SK-N-SH treated with all-trans-retinoic acid at 6 μM for 48 hours (cell line): ENCODE data around the gene AMZ2.
A peak's percentile ranks its signal among the peaks of the same experiment; 100 is the strongest.

Experiments used
- ARNTL ChIP-seq: fragments of 450-650 bp; formaldehyde crosslinking; IDR thresholded peaks from 2 replicates; pipeline ENCODE4 v1.5.0; 2020; ENCODE audit warnings: low read depth, mild to moderate bottlenecking, moderate library complexity, borderline replicate concordance
- CSRNP3 ChIP-seq: fragments of 250-450 bp; sonication (Bioruptor Pico); IDR thresholded peaks from 2 replicates; pipeline ENCODE4 v1.5.1; 2021; ENCODE audit warnings: mild to moderate bottlenecking, moderate library complexity
- ISL1 ChIP-seq: fragments of 250-450 bp; sonication (Bioruptor Pico); IDR thresholded peaks from 2 replicates; pipeline ENCODE4 v2.1.2; 2022; ENCODE audit warnings: mild to moderate bottlenecking, moderate library complexity
- OSR1 ChIP-seq: fragments of 250-450 bp; sonication (Bioruptor Pico); IDR thresholded peaks from 2 replicates; pipeline ENCODE4 v1.8.0; 2022; ENCODE audit warnings: moderate library complexity, mild to moderate bottlenecking, inconsistent platforms
- PPARA ChIP-seq: fragments of 250-450 bp; sonication (Bioruptor Pico); IDR thresholded peaks from 2 replicates; pipeline ENCODE4 v1.5.0; 2020; ENCODE audit warnings: mild to moderate bottlenecking, borderline replicate concordance
- RARB ChIP-seq: fragments of 250-450 bp; sonication (Bioruptor Pico); IDR thresholded peaks from 2 replicates; pipeline ENCODE4 v1.8.0; 2021; ENCODE audit warnings: mild to moderate bottlenecking, moderate library complexity
- SNAI2 ChIP-seq: fragments of 250-450 bp; sonication (Bioruptor Pico); IDR thresholded peaks from 2 replicates; pipeline ENCODE4 v1.5.0; 2020; ENCODE audit warnings: mild to moderate bottlenecking, moderate library complexity
- TCF4 ChIP-seq: fragments of 250-450 bp; sonication (Bioruptor Pico); IDR thresholded peaks from 2 replicates; pipeline ENCODE4 v1.8.0; 2021; ENCODE audit warnings: mild to moderate bottlenecking, moderate library complexity, borderline replicate concordance
- ZFP3 ChIP-seq: fragments of 250-450 bp; sonication (Bioruptor Pico); IDR thresholded peaks from 2 replicates; pipeline ENCODE4 v1.5.0; 2020; ENCODE audit warnings: mild to moderate bottlenecking, moderate library complexity
- ZFP30 ChIP-seq: fragments of 450-650 bp; formaldehyde crosslinking; IDR thresholded peaks from 2 replicates; pipeline ENCODE4 v1.5.0; 2022; ENCODE audit warnings: mild to moderate bottlenecking, moderate library complexity
- ZNF8 ChIP-seq: fragments of 450-650 bp; formaldehyde crosslinking; IDR thresholded peaks from 2 replicates; pipeline ENCODE4 v1.5.0; 2020; ENCODE audit warnings: mild to moderate bottlenecking, moderate library complexity
- TF ChIP-seq, protein P1 (sequence below): fragments of 250-450 bp; sonication (Bioruptor Pico); IDR thresholded peaks from 2 replicates; pipeline ENCODE4 v1.8.0; 2021; ENCODE audit warnings: low read depth, mild to moderate bottlenecking, moderate library complexity, borderline replicate concordance
- TF ChIP-seq, protein P2 (sequence below): fragments of 250-450 bp; sonication (Bioruptor Pico); IDR thresholded peaks from 2 replicates; pipeline ENCODE4 v1.5.0; 2020; ENCODE audit warnings: mild to moderate bottlenecking, moderate library complexity
- TF ChIP-seq, protein P3 (sequence below): fragments of 250-450 bp; sonication (Bioruptor Pico); IDR thresholded peaks from 2 replicates; pipeline ENCODE4 v1.8.0; 2020; ENCODE audit warnings: mild to moderate bottlenecking, moderate library complexity, borderline replicate concordance

- TF ChIP-seq, protein P1, sequence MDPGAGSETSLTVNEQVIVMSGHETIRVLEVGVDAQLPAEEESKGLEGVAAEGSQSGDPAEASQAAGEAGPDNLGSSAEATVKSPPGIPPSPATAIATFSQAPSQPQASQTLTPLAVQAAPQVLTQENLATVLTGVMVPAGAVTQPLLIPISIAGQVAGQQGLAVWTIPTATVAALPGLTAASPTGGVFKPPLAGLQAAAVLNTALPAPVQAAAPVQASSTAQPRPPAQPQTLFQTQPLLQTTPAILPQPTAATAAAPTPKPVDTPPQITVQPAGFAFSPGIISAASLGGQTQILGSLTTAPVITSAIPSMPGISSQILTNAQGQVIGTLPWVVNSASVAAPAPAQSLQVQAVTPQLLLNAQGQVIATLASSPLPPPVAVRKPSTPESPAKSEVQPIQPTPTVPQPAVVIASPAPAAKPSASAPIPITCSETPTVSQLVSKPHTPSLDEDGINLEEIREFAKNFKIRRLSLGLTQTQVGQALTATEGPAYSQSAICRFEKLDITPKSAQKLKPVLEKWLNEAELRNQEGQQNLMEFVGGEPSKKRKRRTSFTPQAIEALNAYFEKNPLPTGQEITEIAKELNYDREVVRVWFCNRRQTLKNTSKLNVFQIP (CRISPR knock-in tag) = no peak
- TF ChIP-seq ZFP30 (CRISPR knock-in tag) = no peak
- no peak for TF ChIP-seq ARNTL (CRISPR knock-in tag)
- TF ChIP-seq ZFP3 (CRISPR knock-in tag) = peak; percentile 66; the same call in 1 of the 2 replicates
- no peak for TF ChIP-seq SNAI2 (CRISPR knock-in tag)
- TF ChIP-seq ZNF8 (CRISPR knock-in tag) = no peak
- TF ChIP-seq, protein P2, sequence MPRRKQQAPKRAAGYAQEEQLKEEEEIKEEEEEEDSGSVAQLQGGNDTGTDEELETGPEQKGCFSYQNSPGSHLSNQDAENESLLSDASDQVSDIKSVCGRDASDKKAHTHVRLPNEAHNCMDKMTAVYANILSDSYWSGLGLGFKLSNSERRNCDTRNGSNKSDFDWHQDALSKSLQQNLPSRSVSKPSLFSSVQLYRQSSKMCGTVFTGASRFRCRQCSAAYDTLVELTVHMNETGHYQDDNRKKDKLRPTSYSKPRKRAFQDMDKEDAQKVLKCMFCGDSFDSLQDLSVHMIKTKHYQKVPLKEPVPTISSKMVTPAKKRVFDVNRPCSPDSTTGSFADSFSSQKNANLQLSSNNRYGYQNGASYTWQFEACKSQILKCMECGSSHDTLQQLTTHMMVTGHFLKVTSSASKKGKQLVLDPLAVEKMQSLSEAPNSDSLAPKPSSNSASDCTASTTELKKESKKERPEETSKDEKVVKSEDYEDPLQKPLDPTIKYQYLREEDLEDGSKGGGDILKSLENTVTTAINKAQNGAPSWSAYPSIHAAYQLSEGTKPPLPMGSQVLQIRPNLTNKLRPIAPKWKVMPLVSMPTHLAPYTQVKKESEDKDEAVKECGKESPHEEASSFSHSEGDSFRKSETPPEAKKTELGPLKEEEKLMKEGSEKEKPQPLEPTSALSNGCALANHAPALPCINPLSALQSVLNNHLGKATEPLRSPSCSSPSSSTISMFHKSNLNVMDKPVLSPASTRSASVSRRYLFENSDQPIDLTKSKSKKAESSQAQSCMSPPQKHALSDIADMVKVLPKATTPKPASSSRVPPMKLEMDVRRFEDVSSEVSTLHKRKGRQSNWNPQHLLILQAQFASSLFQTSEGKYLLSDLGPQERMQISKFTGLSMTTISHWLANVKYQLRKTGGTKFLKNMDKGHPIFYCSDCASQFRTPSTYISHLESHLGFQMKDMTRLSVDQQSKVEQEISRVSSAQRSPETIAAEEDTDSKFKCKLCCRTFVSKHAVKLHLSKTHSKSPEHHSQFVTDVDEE = peak; percentile 65; the same call in 1 of the 2 replicates
- TF ChIP-seq RARB (CRISPR knock-in tag) = no peak
- no peak for TF ChIP-seq CSRNP3 (CRISPR knock-in tag)
- no peak for TF ChIP-seq TCF4 (CRISPR knock-in tag)
- TF ChIP-seq ISL1 (CRISPR knock-in tag) = no peak
- TF ChIP-seq OSR1 (CRISPR knock-in tag) = no peak
- TF ChIP-seq, protein P3, sequence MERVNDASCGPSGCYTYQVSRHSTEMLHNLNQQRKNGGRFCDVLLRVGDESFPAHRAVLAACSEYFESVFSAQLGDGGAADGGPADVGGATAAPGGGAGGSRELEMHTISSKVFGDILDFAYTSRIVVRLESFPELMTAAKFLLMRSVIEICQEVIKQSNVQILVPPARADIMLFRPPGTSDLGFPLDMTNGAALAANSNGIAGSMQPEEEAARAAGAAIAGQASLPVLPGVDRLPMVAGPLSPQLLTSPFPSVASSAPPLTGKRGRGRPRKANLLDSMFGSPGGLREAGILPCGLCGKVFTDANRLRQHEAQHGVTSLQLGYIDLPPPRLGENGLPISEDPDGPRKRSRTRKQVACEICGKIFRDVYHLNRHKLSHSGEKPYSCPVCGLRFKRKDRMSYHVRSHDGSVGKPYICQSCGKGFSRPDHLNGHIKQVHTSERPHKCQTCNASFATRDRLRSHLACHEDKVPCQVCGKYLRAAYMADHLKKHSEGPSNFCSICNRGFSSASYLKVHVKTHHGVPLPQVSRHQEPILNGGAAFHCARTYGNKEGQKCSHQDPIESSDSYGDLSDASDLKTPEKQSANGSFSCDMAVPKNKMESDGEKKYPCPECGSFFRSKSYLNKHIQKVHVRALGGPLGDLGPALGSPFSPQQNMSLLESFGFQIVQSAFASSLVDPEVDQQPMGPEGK (CRISPR knock-in tag) = peak; percentile 61; the same call in 1 of the 2 replicates
- TF ChIP-seq PPARA (CRISPR knock-in tag) = no peak
These were observed at the start of gene AMZ2 for GRCh38 chr17:68247445-68248198.
